GM19351 (cell line): ENCODE data around the gene MED27.
"Not testable (repeated sequence)": the region's sequence is repeated elsewhere in the genome, so short reads cannot be mapped to it uniquely, and the experiment has no call there.

Experiments
- ATAC-seq: cut with Tn5 transposase; IDR thresholded peaks from one replicate; pipeline ENCODE4 v1.9.1; 2021; ENCODE audit warnings: mild to moderate bottlenecking, moderate library complexity; ENCODE audit not compliant: unreplicated experiment

The MED27 gene

GRCh38 chr9:132077881-132078698, 1.6 kb downstream of the MED27 start:
- no peak for ATAC-seq

DNA sequence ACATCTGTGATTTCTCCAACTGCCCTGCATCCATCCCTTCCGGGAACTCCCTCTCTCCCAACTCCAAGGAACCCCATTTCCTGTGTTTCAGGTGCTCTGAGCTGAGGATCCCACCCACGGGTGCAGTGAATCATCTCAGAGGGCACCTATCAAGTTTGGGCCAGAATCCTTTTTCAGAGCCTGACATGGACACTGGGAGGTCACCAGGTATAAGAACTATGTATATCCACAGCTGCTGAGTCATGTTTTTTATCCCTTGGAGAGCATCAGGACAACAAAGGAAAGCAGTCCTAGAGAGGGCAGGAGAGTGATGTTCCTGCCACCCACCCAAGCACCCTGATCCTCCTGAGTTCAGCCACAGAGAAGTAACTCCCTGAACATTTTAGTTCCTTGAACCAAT, 3.8 kb downstream of the MED27 start:
- no peak for ATAC-seq

DNA sequence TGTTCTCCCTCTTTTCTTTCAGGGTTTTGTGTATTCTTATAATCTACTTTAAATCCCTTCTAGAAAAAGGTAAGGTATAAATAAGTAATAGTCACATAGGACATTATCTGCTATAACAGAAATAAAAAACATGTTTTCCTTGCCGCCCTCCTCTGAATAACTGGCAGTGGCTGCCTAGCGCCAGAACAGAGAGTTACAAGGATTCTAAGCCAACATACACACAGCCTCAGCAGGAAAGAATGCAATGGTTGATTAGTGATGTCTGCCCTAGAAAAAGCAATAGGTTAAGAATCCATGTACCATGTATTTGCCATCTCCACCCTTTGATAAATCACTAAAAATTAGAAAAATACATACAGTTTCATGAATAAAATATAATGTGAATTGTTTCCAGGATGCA, 4.9 kb downstream of the MED27 start:
- ATAC-seq = no peak

GRCh38 chr9:132071847-132072507, 7.7 kb downstream of the MED27 start:
- ATAC-seq = no peak

GRCh38 chr9:132069046-132069898, 10.4 kb downstream of the MED27 start:
- no peak for ATAC-seq

- ATAC-seq = no peak
These were observed 11.1 kb downstream of the MED27 start for GRCh38 chr9:132068605-132069004.

GRCh38 chr9:132066511-132066910, 13.2 kb downstream of the MED27 start:
- ATAC-seq = no peak

- no peak for ATAC-seq
These were observed 13.6 kb downstream of the MED27 start for GRCh38 chr9:132066057-132066456.

GRCh38 chr9:132063281-132063680, 16.4 kb downstream of the MED27 start:
- ATAC-seq = no peak

DNA sequence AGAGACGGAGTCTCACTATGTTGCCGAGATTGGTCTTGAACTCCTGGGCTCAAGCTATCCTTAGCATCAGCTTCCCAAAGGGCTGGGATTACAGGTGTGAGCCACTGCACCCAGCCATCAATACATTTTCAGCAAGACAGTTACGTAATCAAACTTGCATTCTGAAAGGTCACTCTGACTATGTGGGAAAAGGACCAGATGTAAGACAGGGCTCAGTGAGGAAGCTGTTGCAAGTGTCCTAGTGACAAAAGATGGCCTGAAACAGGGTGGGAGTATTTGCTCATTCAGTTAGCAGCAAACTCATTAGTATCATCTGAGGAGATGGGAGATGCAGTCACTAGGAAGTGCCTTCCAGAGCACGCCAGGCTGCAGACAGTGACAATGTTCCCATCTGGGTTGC, 16.9 kb downstream of the MED27 start:
- no peak for ATAC-seq

DNA sequence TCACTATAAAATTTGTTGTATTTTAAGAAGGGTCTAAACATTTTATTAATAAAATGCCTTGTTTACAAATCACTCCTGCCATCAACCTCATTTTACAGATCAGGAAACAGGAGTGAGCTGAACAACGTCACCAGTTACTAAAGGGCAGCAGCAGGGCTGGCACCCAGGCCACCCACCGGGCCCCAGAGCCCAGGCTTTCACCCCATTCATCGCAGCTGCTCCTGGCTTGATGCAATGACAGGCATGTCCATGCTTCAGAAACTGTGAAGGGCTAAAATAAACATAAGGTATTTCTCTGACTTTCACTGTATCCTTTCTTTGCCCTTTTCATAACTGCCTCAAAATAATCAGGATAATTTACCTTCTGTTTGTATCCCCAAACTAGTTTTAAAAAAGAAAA, 18.1 kb downstream of the MED27 start:
- no peak for ATAC-seq

GRCh38 chr9:132059361-132059760, 20.3 kb downstream of the MED27 start:
- no peak for ATAC-seq

- ATAC-seq = not testable (repeated sequence)
These were observed 21.4 kb downstream of the MED27 start for GRCh38 chr9:132058226-132058625.

DNA sequence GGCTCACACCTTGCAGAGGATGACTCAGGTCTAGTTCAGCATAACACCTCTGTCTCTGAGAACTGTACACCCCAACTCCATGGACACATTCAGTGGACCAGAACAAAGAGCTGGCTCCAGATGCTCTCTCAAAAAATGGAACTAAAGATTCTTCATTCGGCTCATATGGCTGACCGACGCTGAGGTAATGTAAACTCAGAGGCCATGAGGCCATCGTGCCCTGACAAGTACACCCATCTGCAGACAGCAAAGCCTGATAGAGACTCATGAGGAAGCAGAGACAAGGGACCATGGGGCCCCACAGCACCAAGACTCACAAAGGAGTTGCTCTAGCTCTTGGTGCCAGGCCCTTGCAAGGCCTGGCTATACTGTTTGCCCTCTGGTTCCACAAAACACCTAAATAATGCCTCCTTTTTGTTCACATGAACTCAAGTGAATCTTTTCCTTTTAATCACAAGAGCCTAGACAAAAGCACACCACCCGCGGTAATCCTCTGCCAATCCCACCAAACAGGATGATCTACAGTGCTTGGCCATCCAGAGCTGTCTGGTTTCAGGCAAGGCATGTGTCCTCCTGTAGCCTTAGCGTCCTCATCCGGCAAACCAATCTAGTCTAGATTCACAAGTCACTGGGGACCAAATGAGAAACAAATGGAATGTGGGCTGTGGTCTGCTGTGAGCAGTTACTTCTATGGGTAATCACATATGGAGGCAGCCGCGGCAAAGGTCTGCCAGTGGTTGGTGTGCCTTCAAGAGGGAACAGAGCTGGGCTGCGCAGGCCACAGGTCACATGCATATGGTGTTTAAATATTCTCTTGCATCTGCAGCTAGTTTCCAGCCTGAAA, 22.7 kb downstream of the MED27 start:
- no peak for ATAC-seq

DNA sequence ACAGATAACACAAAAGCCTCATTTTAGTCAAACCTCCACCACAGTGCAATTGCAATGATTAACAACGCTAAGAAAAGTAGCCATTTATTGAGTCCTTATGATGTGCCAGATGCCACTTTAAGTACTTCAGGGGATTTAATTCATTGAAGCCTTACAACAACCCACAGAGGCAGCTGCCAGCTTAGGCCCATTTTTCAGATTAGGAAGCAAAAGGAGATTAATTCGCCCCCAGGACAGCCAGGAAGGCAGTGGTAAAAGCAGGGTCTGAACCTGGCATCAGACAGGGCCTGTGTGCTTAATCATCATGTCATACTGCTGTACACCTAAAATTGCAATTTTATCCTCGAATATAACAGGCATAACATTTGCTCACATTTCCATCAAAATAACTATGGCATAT, 23.9 kb downstream of the MED27 start:
- ATAC-seq = no peak

GRCh38 chr9:132054024-132054423, 25.6 kb downstream of the MED27 start:
- ATAC-seq = no peak

DNA sequence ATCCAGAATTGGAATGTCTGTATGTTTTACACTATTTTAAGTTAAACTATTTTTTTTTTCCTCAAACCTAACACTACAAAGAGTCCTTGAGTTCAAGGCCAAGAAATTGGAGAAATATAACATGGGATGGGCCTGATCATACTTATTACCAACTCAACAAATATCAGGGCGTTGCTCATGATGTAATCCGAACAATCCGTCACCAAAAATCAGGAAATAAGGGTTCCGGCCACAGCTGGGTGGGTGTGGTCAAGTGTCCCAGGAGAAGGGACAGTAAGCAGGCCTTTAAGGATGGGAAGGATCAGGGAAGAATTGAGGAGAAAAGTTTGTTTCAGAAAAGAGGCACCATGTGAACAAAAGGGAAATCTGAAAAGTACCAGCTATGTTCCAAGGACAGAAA, 29.8 kb downstream of the MED27 start:
- no peak for ATAC-seq

DNA sequence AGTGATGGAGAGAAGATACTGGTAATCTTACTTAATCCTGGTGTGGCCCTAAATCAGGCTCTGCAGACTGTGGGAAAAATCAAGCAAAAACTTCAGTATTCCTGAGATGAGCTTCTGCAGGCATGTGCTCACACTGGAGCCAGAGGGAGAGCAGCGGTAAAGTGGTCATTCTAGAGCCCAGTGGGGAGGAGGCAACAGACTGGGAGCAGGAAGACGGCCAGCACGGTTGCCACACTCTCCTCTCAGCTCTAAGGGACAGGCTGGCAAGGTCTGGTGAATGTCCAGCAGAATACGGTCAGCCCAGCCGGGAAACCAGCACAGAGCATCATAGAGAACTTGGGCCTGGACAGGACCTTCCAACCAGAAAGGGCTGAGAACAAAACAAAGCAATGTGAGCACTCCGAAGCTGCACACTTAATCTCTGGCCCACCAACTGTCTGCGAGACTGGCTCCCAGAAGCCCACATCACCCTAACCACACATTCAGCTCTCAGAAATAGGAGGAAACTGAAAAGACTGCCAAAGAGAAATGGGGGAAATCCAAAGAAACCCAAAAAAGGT, 30.3 kb downstream of the MED27 start:
- ATAC-seq = no peak

- no peak for ATAC-seq
These were observed 31.5 kb downstream of the MED27 start for GRCh38 chr9:132048201-132048600.

GRCh38 chr9:132046456-132046855, 33.2 kb downstream of the MED27 start:
- ATAC-seq = no peak
